ENCODE data around the gene CUTC. TPM values are rescaled to one million over a fixed set of nuclear protein-coding genes. Genes with fewer than 3 reads are reported as not detected.

The CUTC gene
- total and polyA plus RNA-seq, 4 donors = 10.3 to 23.4 (median 17.3) TPM

- no peak overlapping the region for H3K27ac ChIP-seq (ENCODE audit: low read depth in 1 of 2, low read length in 2 of 2)
- no peak overlapping the region for H3K4me3 ChIP-seq (ENCODE audit: low read depth in 1 of 3, low read length in 3 of 3)
- 90% methylated on average over 5 of the region's 5 CpGs for WGBS
- H3K4me1 ChIP-seq (ENCODE audit: control insufficient read depth in 4 of 4, insufficient read depth in 4 of 4, low read length in 3 of 4) = peaks cover 0 to 6% (median 2%) of the 10 kb centered on the region in 4 donors
- no peak for DNase-seq (ENCODE audit: low spot score)
- no peaks in the 10 kb centered on the region for H3K27me3 ChIP-seq (ENCODE audit: control insufficient read depth in 4 of 4, insufficient read depth in 4 of 4, low read length in 3 of 4)
- no peaks in the 10 kb centered on the region for H3K36me3 ChIP-seq (ENCODE audit: control insufficient read depth in 4 of 4, insufficient read depth in 3 of 4, low read depth in 1 of 4, low read length in 3 of 4)
- H3K9ac ChIP-seq (ENCODE audit: low read depth in 1 of 2, low read length in 2 of 2) = no peak overlapping the region
- TF ChIP-seq SP1 (IDR thresholded peaks at IDR 0.05) (no peak), JUND (IDR thresholded peaks at IDR 0.05) (no peak), RAD21 (IDR thresholded peaks at IDR 0.05) (no peak), MAX (IDR thresholded peaks at IDR 0.05) (no peak), ATF3 (IDR thresholded peaks at IDR 0.05) (no peak), TAF1 (conservative IDR thresholded peaks at IDR 0.05) (no peak), YY1 (IDR thresholded peaks at IDR 0.05) (no peak), EGR1 (IDR thresholded peaks at IDR 0.05; ENCODE audit: low read depth in 2 of 2) (no peak), GABPA (IDR thresholded peaks at IDR 0.05 in 1 of 2, conservative IDR thresholded peaks at IDR 0.05 in 1 of 2) (no peak), RXRA (IDR thresholded peaks at IDR 0.05) (no peak), REST (IDR thresholded peaks at IDR 0.05) (no peak), HNF4A (conservative IDR thresholded peaks at IDR 0.05) (no peak), FOXA1 (IDR thresholded peaks at IDR 0.05) (no peak), NR2F2 (IDR thresholded peaks at IDR 0.05) (no peak), HNF4G (IDR thresholded peaks at IDR 0.05) (no peak), ZBTB33 (IDR thresholded peaks at IDR 0.05) (no peak), FOXA2 (IDR thresholded peaks at IDR 0.05) (no peak), CTCF (IDR thresholded peaks at IDR 0.05; ENCODE audit: low read depth, low read length, missing input control) (no peak)
- no peaks in the 10 kb centered on the region for H3K9me3 ChIP-seq (ENCODE audit: control insufficient read depth in 4 of 4, low read length in 3 of 4)
These were observed 37.7 kb downstream of the CUTC start for GRCh38 chr10:99769706-99770105.

All from liver (tissue), 9 donors.